Measurements from ENCODE around the gene DSTN. TPM values are rescaled to one million over a fixed set of nuclear protein-coding genes. Genes with fewer than 3 reads are reported as not detected.

Gene DSTN
- total and polyA plus RNA-seq, 12 donors = 261 to 802 (median 546) TPM

- no peaks in the 10 kb centered on the region for H3K27me3 ChIP-seq
- DNase-seq (no peak), ATAC-seq (no peak)
- no peak for TF ChIP-seq CTCF (IDR thresholded peaks at IDR 0.05)
- intact Hi-C loops (cut with DNase I) = no loop called here
- H3K36me3 ChIP-seq = peaks cover 0 to 100% (median 20%) of the 10 kb centered on the region in 9 donors
- 84 to 85% methylated on average over 13 of the region's 13 CpGs for WGBS, 2 donors
- peaks cover 10 to 81% (median 40%) of the 10 kb centered on the region in 9 donors for H3K4me1 ChIP-seq
- H3K9me3 ChIP-seq = no peaks in the 10 kb centered on the region
- H3K4me3 ChIP-seq = no peak overlapping the region
- H3K27ac ChIP-seq = peak overlapping the region in 1 of 10 donors; percentile 35
These were observed 68.2 kb downstream of the DSTN start for GRCh38 chr20:17637985-17638640.

- H3K27ac ChIP-seq = no peak overlapping the region
- H3K4me3 ChIP-seq = no peak overlapping the region
- WGBS, 2 donors = 83 to 87% methylated on average over 6 of the region's 6 CpGs
- ATAC-seq (no peak), DNase-seq (no peak)
- H3K36me3 ChIP-seq = peaks cover 0 to 98% (median 13%) of the 10 kb centered on the region in 9 donors
- no peak for TF ChIP-seq CTCF (IDR thresholded peaks at IDR 0.05)
- no peaks in the 10 kb centered on the region for H3K27me3 ChIP-seq
- H3K9me3 ChIP-seq = no peaks in the 10 kb centered on the region
- H3K4me1 ChIP-seq = peaks cover 12 to 87% (median 45%) of the 10 kb centered on the region in 9 donors
- intact Hi-C loops (cut with DNase I) = no loop called here
These were observed 69.0 kb downstream of the DSTN start for GRCh38 chr20:17638835-17639407.

- H3K27me3 ChIP-seq = no peaks in the 10 kb centered on the region
- H3K9me3 ChIP-seq = no peaks in the 10 kb centered on the region
- H3K4me3 ChIP-seq = no peak overlapping the region
- no peak overlapping the region for H3K27ac ChIP-seq
- no peak for ATAC-seq
- H3K36me3 ChIP-seq = peaks cover 0 to 93% (median 5%) of the 10 kb centered on the region in 9 donors
- peaks cover 21 to 88% (median 48%) of the 10 kb centered on the region in 9 donors for H3K4me1 ChIP-seq
- no peak for DNase-seq
- intact Hi-C loops (cut with DNase I) = no loop called here
- no peak for TF ChIP-seq CTCF (IDR thresholded peaks at IDR 0.05)
- WGBS, 2 donors = 87 to 88% methylated on average over 12 of the region's 12 CpGs
These were observed 70.4 kb downstream of the DSTN start for GRCh38 chr20:17640146-17640874.

- Histone ChIP-seq H3K27me3 (no peaks in the 10 kb centered on the region), H3K4me3 (no peak overlapping the region), H3K36me3 (peaks cover 0 to 90% (median 5%) of the 10 kb centered on the region in 9 donors), H3K27ac (no peak overlapping the region), H3K4me1 (peaks cover 20 to 87% (median 51%) of the 10 kb centered on the region in 9 donors), H3K9me3 (no peaks in the 10 kb centered on the region)
- intact Hi-C loops (cut with DNase I) = no loop called here
- no peak for TF ChIP-seq CTCF (IDR thresholded peaks at IDR 0.05)
- ATAC-seq (no peak), DNase-seq (no peak)
- WGBS, 2 donors = 91% methylated on average over 14 of the region's 14 CpGs
These were observed 71.1 kb downstream of the DSTN start for GRCh38 chr20:17640875-17641378.
